Breast epithelium (tissue), 4 donors: ENCODE measurements around the gene EGLN1. TPM values are rescaled to one million over a fixed set of nuclear protein-coding genes. Genes with fewer than 3 reads are reported as not detected.

Experiments used
- DNase-seq, 2 donors: peaks; one replicate each; pipeline ENCODE4 v3.0.0-alpha.2; 2019; ENCODE audit warnings: low spot score in 2 of 2
- H3K27ac ChIP-seq, 2 donors: fragments of 200-600 bp; sonication (generic) in 1 of 2; one replicate each; pipeline ENCODE4 v1.5.1; 2016 to 2019; ENCODE audit warnings: mild to moderate bottlenecking in 1 of 2
- H3K27me3 ChIP-seq, 2 donors: fragments of 200-600 bp; sonication (generic) in 1 of 2; one replicate each; pipeline versions ENCODE4 v1.5.1 to v1.6.0; 2017 to 2019; ENCODE audit warnings: control low read depth in 1 of 2, mild to moderate bottlenecking in 1 of 2
- H3K36me3 ChIP-seq: fragments of 200-600 bp; one replicate; pipeline ENCODE4 v1.5.1; 2019
- H3K4me1 ChIP-seq, 2 donors: fragments of 200-600 bp; sonication (generic); one replicate each; pipeline ENCODE4 v1.5.1; 2016 to 2019; ENCODE audit warnings: control low read depth in 1 of 2
- H3K4me3 ChIP-seq, 3 donors: fragments of 200-600 bp; sonication (generic); 1 replicate in 2 of 3; 2 replicates in 1 of 3; pipeline ENCODE4 v1.5.1; 2016 to 2019; ENCODE audit warnings: mild to moderate bottlenecking in 3 of 3, moderate library complexity in 2 of 3
- H3K9me3 ChIP-seq, 2 donors: fragments of 200-600 bp; sonication (generic) in 1 of 2; one replicate each; pipeline ENCODE4 v1.5.1; 2016 to 2019; ENCODE audit warnings: control low read depth in 1 of 2
- POLR2A ChIP-seq: fragments of 450-650 bp; IDR thresholded peaks from one replicate; pipeline ENCODE4 v1.6.1; 2016; ENCODE audit warnings: antibody characterized with exemption, mild to moderate bottlenecking, moderate library complexity
- POLR2AphosphoS5 ChIP-seq, 3 donors: sonication (generic); formaldehyde crosslinking; IDR thresholded peaks; one replicate each; pipeline ENCODE4 v1.6.1; 2017; ENCODE audit warnings: antibody characterized with exemption in 3 of 3
- intact Hi-C: fragments of 100-400 bp; cut with DNase I; formaldehyde crosslinking; loops from one replicate; pipeline ENCODE4 v1.15.1; 2023; ENCODE audit warnings: low total_unique reads
- total RNA-seq, 3 donors: library from RNA; depleted of rRNA; stranded (reverse); fragments of >200 nt; gene quantifications; one replicate each; pipeline ENCODE4 v1.1.0, GENCODE V29; 2016
- TF ChIP-seq, protein P1 (sequence below), 3 donors: fragments of 450-650 bp; IDR thresholded peaks; one replicate each; pipeline ENCODE4 v1.5.1; 2016 to 2017; ENCODE audit warnings: antibody characterized with exemption in 3 of 3, mild to moderate bottlenecking in 3 of 3, moderate library complexity in 3 of 3

EGLN1 gene
- total RNA-seq, 3 donors from 2014 or later, result 33.8 to 45.6 (median 38.1) TPM

DNA sequence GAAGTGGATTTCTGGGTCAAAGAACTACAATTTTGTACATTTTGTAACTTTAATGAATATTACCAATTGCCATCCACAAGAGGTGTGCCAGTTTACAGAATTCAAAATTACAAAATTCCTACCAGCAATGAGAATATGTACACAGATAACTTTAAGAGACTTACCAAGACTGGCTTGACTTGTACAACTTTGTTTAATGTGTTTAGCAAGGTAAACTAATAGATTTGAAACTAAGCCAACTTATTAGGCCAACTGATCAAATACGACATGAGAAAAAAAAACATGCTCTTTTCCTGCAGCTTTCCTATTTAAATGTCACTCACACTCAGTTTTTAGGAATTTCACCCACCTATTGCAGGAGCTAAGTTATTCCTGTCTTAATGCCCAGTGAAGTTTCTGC lies 95.8 kb downstream of the EGLN1 start:
- no peak overlapping the region for H3K27ac ChIP-seq
- H3K36me3 ChIP-seq, result no peaks in the 10 kb centered on the region
- no peak overlapping the region for H3K4me3 ChIP-seq
- TF ChIP-seq POLR2AphosphoS5 (IDR thresholded peaks at IDR 0.05), result no peak
- no peak for TF ChIP-seq POLR2A
- TF ChIP-seq, protein P1, sequence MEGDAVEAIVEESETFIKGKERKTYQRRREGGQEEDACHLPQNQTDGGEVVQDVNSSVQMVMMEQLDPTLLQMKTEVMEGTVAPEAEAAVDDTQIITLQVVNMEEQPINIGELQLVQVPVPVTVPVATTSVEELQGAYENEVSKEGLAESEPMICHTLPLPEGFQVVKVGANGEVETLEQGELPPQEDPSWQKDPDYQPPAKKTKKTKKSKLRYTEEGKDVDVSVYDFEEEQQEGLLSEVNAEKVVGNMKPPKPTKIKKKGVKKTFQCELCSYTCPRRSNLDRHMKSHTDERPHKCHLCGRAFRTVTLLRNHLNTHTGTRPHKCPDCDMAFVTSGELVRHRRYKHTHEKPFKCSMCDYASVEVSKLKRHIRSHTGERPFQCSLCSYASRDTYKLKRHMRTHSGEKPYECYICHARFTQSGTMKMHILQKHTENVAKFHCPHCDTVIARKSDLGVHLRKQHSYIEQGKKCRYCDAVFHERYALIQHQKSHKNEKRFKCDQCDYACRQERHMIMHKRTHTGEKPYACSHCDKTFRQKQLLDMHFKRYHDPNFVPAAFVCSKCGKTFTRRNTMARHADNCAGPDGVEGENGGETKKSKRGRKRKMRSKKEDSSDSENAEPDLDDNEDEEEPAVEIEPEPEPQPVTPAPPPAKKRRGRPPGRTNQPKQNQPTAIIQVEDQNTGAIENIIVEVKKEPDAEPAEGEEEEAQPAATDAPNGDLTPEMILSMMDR (IDR thresholded peaks at IDR 0.05), result no peak
- intact Hi-C loops, result no loop called here
- DNase-seq, result no peak
- H3K27me3 ChIP-seq, result no peaks in the 10 kb centered on the region
- H3K4me1 ChIP-seq, result no peaks in the 10 kb centered on the region
- H3K9me3 ChIP-seq, result no peaks in the 10 kb centered on the region

DNA sequence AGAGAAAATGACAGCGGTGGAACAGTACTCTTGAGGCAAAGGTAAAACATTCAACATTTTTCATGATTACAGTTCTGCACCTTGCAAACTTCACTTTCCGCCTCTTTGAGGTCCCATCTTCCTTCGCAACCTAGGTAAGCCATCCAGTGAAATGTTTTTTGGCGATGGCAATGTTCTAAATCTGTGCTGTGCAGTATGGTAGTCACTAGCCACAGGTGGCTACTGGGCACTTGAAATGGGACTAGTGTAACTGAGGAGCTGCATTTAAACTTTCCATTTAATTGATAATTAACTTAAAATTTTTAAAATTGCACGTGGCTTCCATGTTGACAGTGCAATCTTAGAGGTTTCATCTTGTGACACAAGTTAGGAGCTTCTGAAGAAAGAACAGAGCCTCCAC lies 97.4 kb downstream of the EGLN1 start:
- Histone ChIP-seq H3K27me3 (no peaks in the 10 kb centered on the region), H3K9me3 (no peaks in the 10 kb centered on the region), H3K27ac (no peak overlapping the region), H3K36me3 (no peaks in the 10 kb centered on the region), H3K4me3 (no peak overlapping the region), H3K4me1 (no peaks in the 10 kb centered on the region)
- intact Hi-C loops, result no loop called here
- TF ChIP-seq POLR2AphosphoS5 (IDR thresholded peaks at IDR 0.05) (no peak), POLR2A (no peak)
- TF ChIP-seq, protein P1 (IDR thresholded peaks at IDR 0.05), result no peak
- DNase-seq, result no peak

DNA sequence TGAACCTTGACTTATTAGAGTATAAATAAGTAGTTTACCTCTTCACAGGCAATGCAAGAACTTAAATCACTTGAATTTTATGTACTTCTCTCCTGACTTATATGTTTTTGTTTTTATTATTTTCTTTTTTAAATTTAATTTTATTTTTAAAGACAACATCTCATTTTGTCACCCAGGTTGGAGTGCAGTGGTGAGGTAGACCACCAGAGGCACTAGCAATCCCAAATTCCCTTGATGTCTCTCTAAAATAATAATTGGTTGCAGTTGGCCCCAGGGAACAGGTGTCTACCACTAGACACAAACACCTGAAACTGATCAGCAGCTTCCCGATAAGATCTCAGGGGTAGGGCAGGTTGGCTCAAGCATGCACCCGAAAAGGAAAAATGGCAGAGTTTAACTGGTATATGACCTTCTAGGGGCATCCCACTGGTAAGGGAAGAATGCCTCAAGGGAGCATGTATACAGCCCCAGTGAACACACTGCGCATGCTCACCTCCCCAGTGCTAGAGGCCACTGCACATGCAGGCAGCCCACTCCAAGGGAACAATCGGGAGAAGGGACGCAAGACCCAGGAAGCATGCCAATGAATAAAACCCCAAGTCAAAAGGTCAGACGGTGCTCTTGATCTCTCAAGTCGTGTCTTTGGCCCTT lies 99.1 kb downstream of the EGLN1 start:
- Histone ChIP-seq H3K4me3 (no peak overlapping the region), H3K4me1 (no peaks in the 10 kb centered on the region), H3K36me3 (no peaks in the 10 kb centered on the region), H3K27ac (no peak overlapping the region), H3K27me3 (no peaks in the 10 kb centered on the region), H3K9me3 (no peaks in the 10 kb centered on the region)
- DNase-seq, result no peak
- intact Hi-C loops, result no loop called here
- TF ChIP-seq POLR2AphosphoS5 (IDR thresholded peaks at IDR 0.05), result no peak
- no peak for TF ChIP-seq POLR2A
- TF ChIP-seq, protein P1 (IDR thresholded peaks at IDR 0.05), result no peak

DNA sequence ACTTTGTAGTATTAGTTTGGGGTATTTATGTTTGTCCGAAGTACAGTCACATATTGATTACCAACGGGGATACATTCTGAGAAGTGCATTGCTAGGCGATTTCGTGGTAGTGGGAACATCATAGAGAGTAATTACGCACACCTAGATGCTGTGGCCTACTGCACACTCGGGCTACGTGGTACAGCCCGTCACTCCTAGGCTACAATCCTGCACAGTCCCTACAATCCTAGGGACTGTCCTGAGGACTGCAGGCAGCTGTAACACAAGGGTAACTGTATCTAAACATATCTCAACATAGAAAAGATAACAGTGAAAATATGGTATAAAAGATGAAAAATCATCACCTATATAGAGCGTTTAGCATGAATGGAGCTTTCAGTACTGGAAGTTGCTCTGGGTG lies 103.0 kb downstream of the EGLN1 start:
- Histone ChIP-seq H3K4me3 (no peak overlapping the region), H3K9me3 (no peaks in the 10 kb centered on the region), H3K27me3 (no peaks in the 10 kb centered on the region), H3K27ac (no peak overlapping the region), H3K36me3 (no peaks in the 10 kb centered on the region), H3K4me1 (no peaks in the 10 kb centered on the region)
- no peak for DNase-seq
- intact Hi-C loops, result no loop called here
- no peak for TF ChIP-seq POLR2AphosphoS5 (IDR thresholded peaks at IDR 0.05)
- no peak for TF ChIP-seq POLR2A
- TF ChIP-seq, protein P1 (IDR thresholded peaks at IDR 0.05), result no peak

DNA sequence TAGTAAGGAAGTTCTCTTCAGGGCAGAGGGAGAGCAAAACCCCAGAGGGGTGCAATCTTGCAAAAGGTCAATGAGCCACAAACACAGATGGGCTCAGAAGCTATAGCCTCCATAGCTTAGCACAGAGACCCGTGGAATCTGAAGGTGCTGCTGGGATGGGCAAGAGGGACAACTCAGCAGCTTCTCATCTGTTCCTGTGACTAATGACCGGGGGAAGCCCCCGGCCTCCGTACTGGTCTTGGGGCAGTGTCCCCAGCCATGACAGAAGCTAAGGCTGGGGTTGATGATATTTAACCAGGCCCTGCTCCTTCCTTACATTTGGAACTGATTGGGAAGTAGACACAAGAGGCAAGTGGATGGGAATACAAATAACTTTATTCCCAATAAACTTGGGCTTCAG lies 103.5 kb downstream of the EGLN1 start:
- intact Hi-C loops, result no loop called here
- TF ChIP-seq POLR2AphosphoS5 (IDR thresholded peaks at IDR 0.05) (no peak), POLR2A (no peak)
- TF ChIP-seq, protein P1 (IDR thresholded peaks at IDR 0.05), result no peak
- Histone ChIP-seq H3K4me3 (no peak overlapping the region), H3K36me3 (no peaks in the 10 kb centered on the region), H3K4me1 (no peaks in the 10 kb centered on the region), H3K27me3 (no peaks in the 10 kb centered on the region), H3K9me3 (no peaks in the 10 kb centered on the region), H3K27ac (no peak overlapping the region)
- no peak for DNase-seq
